Natural killer cell (primary cell): Measurements from ENCODE around the gene MTFR1L. TPM values are rescaled to one million over a fixed set of nuclear protein-coding genes. Genes with fewer than 3 reads are reported as not detected.

ENCODE experiments used
- ATAC-seq, 3 donors: fragments of 150-1000 bp in 2 of 3; fragments of 200-7000 bp in 1 of 3; cut with Tn5 transposase; 1 replicate in 1 of 3; 2 replicates in 2 of 3; pipeline ENCODE4 v1.10.0; 2021; ENCODE audit warnings: mild to moderate bottlenecking in 2 of 3, moderate library complexity in 2 of 3
- DNase-seq, 2 donors: peaks; one replicate each; pipeline versions ENCODE4 v3.0.0 to v3.0.0-alpha.2; 2013 to 2021; ENCODE audit warnings: mixed read lengths in 1 of 2
- H3K27ac ChIP-seq: one replicate; pipeline ENCODE4 v1.5.1; 2013; ENCODE audit warnings: mild to moderate bottlenecking, low read length
- H3K27me3 ChIP-seq: one replicate; pipeline ENCODE4 v1.6.1; 2013; ENCODE audit warnings: low read length; ENCODE audit not compliant: control insufficient read depth, insufficient read depth
- H3K36me3 ChIP-seq: one replicate; pipeline ENCODE4 v1.6.1; 2013; ENCODE audit warnings: low read length; ENCODE audit not compliant: control insufficient read depth, insufficient read depth
- H3K4me1 ChIP-seq: one replicate; pipeline ENCODE4 v1.6.1; 2013; ENCODE audit warnings: low read length; ENCODE audit not compliant: control insufficient read depth, insufficient read depth
- H3K4me3 ChIP-seq: one replicate; pipeline ENCODE4 v1.5.1; 2013; ENCODE audit warnings: low read length
- H3K9me3 ChIP-seq: one replicate; pipeline ENCODE4 v1.6.1; 2013; ENCODE audit warnings: low read length; ENCODE audit not compliant: control insufficient read depth, insufficient read depth
- H3K27ac Mint-ChIP-seq, 2 donors: one replicate each; pipeline ENCODE4 v1.8.0; 2022; ENCODE audit warnings: mild to moderate bottlenecking in 2 of 2, mixed read lengths in 2 of 2, moderate library complexity in 1 of 2
- H3K27me3 Mint-ChIP-seq, 2 donors: one replicate each; pipeline ENCODE4 v1.8.0; 2022; ENCODE audit warnings: low read depth in 2 of 2, mixed read lengths in 2 of 2
- H3K36me3 Mint-ChIP-seq: one replicate; pipeline ENCODE4 v1.8.0; 2022; ENCODE audit warnings: mixed read lengths
- H3K4me1 Mint-ChIP-seq, 2 donors: one replicate each; pipeline ENCODE4 v1.8.0; 2022; ENCODE audit warnings: mixed read lengths in 2 of 2
- H3K4me3 Mint-ChIP-seq: one replicate; pipeline ENCODE4 v1.8.0; 2022; ENCODE audit warnings: mild to moderate bottlenecking, moderate library complexity, mixed read lengths
- H3K9me3 Mint-ChIP-seq, 2 donors: one replicate each; pipeline ENCODE4 v1.8.0; 2022; ENCODE audit warnings: mixed read lengths in 2 of 2
- CTCF ChIP-seq: fragments of 200-600 bp; IDR thresholded peaks from one replicate; pipeline ENCODE4 v1.8.0; 2022; ENCODE audit warnings: antibody characterized with exemption
- WGBS: methylation state at CpG from one replicate; pipeline ENCODE4 v1.1.7; 2013; ENCODE audit warnings: missing lambda C conversion rate; ENCODE audit not compliant: insufficient coverage; 5-methylcytosine and 5-hydroxymethylcytosine counted together
- intact Hi-C: fragments of 100-400 bp; cut with micrococcal nuclease; formaldehyde crosslinking; loops from one replicate; pipeline ENCODE4 v1.14.2; 2022
- total RNA-seq, 4 donors: library from RNA; stranded (reverse); fragments of 120-200 nt in 1 of 4; gene quantifications; one replicate each; pipeline versions ENCODE4 v1.2.3 to v1.2.4, GENCODE V29; 2013 to 2022

The MTFR1L gene
- total RNA-seq, 3 donors from 2014 or later (not counting 1 experiment from before 2014, with no cell fraction given) = 33.4 to 39.0 (median 39.0) TPM

GRCh38 chr1:25800703-25801377 lies 18.9 kb upstream of the MTFR1L start:
- no peaks in the 10 kb centered on the region for H3K9me3 ChIP-seq
- 77% methylated on average over 15 of the region's 15 CpGs for WGBS
- no peak for TF ChIP-seq CTCF
- peak in 2 of 3 donors; percentile 3 to 4 for ATAC-seq
- H3K36me3 ChIP-seq = no peaks in the 10 kb centered on the region
- H3K4me3 ChIP-seq = peak overlapping the region; percentile 32
- Mint-ChIP-seq H3K4me1 (peaks cover 14 to 30% of the 10 kb centered on the region in 2 donors), H3K27ac (peak overlapping the region in 1 of 2 donors; percentile 68), H3K36me3 (no peaks in the 10 kb centered on the region), H3K9me3 (no peaks in the 10 kb centered on the region), H3K4me3 (peak overlapping the region; percentile 86), H3K27me3 (peaks cover 0 to 3% of the 10 kb centered on the region in 2 donors)
- DNase-seq = no peak
- H3K27ac ChIP-seq = no peak overlapping the region
- no peaks in the 10 kb centered on the region for H3K27me3 ChIP-seq
- peaks cover 36% of the 10 kb centered on the region for H3K4me1 ChIP-seq
- intact Hi-C loops = no loop called here

- TF ChIP-seq CTCF = no peak
- peak in 1 of 2 donors; percentile 32 for DNase-seq
- H3K27me3 ChIP-seq = no peaks in the 10 kb centered on the region
- no peaks in the 10 kb centered on the region for H3K9me3 ChIP-seq
- intact Hi-C loops = no loop called here
- no peak for ATAC-seq
- H3K9me3 Mint-ChIP-seq = no peaks in the 10 kb centered on the region
- no peaks in the 10 kb centered on the region for H3K36me3 ChIP-seq
- H3K4me1 ChIP-seq = peaks cover 18% of the 10 kb centered on the region
- H3K4me3 ChIP-seq = no peak overlapping the region
- H3K36me3 Mint-ChIP-seq = no peaks in the 10 kb centered on the region
- H3K27ac Mint-ChIP-seq = no peak overlapping the region
- H3K27ac ChIP-seq = no peak overlapping the region
- WGBS = 63% methylated on average over 6 of the region's 6 CpGs
- H3K4me1 Mint-ChIP-seq = peaks cover 0 to 13% of the 10 kb centered on the region in 2 donors
- peaks cover 0 to 3% of the 10 kb centered on the region in 2 donors for H3K27me3 Mint-ChIP-seq
- no peak overlapping the region for H3K4me3 Mint-ChIP-seq
Observed at GRCh38 chr1:25802915-25803314, 16.8 kb upstream of the MTFR1L start.

GRCh38 chr1:25803368-25803767 lies 16.4 kb upstream of the MTFR1L start:
- H3K4me1 Mint-ChIP-seq = peaks cover 0 to 13% of the 10 kb centered on the region in 2 donors
- Histone ChIP-seq H3K36me3 (no peaks in the 10 kb centered on the region), H3K27me3 (no peaks in the 10 kb centered on the region), H3K4me1 (peaks cover 18% of the 10 kb centered on the region), H3K27ac (no peak overlapping the region), H3K4me3 (no peak overlapping the region), H3K9me3 (no peaks in the 10 kb centered on the region)
- no peak overlapping the region for H3K27ac Mint-ChIP-seq
- no peak overlapping the region for H3K4me3 Mint-ChIP-seq
- WGBS = 93% methylated on average over 1 of the region's 1 CpG
- DNase-seq = no peak
- no peaks in the 10 kb centered on the region for H3K9me3 Mint-ChIP-seq
- no peak for ATAC-seq
- H3K36me3 Mint-ChIP-seq = no peaks in the 10 kb centered on the region
- intact Hi-C loops = no loop called here
- H3K27me3 Mint-ChIP-seq = peaks cover 0 to 3% of the 10 kb centered on the region in 2 donors
- no peak for TF ChIP-seq CTCF
